HG03060 (cell line): Measurements from ENCODE around the gene SRSF9.

Experiments used
- ATAC-seq: cut with Tn5 transposase; IDR thresholded peaks from one replicate; pipeline ENCODE4 v1.9.1; 2021; ENCODE audit warnings: low read depth, moderate number of reproducible peaks; ENCODE audit not compliant: unreplicated experiment

Gene SRSF9

GRCh38 chr12:120416490-120417216, 52.9 kb downstream of the SRSF9 start:
- no peak for ATAC-seq

DNA sequence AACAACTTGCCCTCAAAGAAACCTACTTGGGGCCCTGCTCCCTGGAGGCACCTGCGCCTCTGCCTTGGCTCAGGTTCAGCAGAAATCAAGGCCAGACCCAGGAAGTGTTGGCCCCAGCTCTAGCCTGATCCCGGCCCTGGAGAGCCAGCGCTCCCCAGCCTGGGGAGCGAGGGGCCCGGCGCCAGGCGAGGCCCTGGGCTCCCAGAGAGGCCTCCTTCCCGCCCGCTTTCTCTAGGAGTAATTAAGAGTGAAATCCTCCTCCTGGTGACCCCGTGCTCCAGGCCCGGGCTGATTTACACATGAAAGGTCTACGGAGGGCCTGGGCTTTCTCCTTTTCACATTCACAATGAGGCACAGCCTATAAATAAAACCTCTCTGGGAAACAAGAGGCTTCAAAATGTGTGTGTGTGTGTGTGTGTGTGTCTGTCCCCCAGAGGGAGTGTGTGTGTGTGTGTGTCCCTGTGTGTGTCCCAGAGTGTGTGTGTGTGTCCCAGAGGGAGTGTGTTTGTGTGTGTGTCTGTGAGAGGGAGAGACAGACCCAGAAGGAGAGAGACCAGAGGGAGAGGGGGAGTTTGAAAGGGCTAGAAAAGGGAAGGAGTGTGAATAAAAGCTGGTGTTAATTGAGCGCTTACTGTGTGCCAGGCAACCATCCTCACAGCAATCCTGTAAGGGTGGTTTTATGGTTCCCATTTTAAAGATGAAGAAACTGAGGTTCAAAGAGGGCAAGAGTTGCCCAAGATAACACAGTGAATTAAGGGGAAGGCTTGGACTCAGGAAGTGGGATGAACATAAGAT, 55.5 kb downstream of the SRSF9 start:
- ATAC-seq, result no peak

DNA sequence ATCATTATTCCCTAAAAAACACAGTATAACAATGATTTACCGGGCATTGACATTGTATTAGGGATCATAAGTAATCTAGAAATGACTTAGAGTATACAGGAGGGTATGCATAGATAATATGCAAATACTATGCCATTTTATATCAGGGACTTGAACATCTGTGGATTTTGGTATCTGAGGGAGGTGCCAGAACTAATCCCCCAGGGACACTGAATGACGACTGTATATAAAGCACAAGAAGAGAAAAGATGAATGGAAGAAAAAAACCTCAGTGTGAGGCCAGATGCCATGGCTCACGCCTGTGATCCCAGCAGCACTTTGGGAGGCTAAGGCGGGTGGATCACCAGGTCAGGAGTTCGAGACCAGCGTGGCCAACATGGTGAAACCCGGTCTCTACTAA, 57.1 kb downstream of the SRSF9 start:
- no peak for ATAC-seq
